GM18951 (cell line): ENCODE data around the gene GALNS.
A peak's percentile ranks its signal among the peaks of the same experiment; 100 is the strongest.

Experiments
- POLR2A ChIP-seq: IDR thresholded peaks from 4 replicates; pipeline ENCODE4 v1.6.1; 2011; ENCODE audit warnings: mild to moderate bottlenecking; ENCODE audit not compliant: insufficient read length, insufficient read depth; ENCODE audit errors: extremely low read depth
- in situ Hi-C: fragments of 300-500 bp; cut with MboI; formaldehyde crosslinking; loops from one replicate; pipeline ENCODE4 v1.12.0; 2022; ENCODE audit warnings: low sequenced_read_pairs, mixed read lengths, inconsistent platforms; ENCODE audit not compliant: unreplicated experiment

The GALNS gene, protein sequence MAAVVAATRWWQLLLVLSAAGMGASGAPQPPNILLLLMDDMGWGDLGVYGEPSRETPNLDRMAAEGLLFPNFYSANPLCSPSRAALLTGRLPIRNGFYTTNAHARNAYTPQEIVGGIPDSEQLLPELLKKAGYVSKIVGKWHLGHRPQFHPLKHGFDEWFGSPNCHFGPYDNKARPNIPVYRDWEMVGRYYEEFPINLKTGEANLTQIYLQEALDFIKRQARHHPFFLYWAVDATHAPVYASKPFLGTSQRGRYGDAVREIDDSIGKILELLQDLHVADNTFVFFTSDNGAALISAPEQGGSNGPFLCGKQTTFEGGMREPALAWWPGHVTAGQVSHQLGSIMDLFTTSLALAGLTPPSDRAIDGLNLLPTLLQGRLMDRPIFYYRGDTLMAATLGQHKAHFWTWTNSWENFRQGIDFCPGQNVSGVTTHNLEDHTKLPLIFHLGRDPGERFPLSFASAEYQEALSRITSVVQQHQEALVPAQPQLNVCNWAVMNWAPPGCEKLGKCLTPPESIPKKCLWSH

DNA sequence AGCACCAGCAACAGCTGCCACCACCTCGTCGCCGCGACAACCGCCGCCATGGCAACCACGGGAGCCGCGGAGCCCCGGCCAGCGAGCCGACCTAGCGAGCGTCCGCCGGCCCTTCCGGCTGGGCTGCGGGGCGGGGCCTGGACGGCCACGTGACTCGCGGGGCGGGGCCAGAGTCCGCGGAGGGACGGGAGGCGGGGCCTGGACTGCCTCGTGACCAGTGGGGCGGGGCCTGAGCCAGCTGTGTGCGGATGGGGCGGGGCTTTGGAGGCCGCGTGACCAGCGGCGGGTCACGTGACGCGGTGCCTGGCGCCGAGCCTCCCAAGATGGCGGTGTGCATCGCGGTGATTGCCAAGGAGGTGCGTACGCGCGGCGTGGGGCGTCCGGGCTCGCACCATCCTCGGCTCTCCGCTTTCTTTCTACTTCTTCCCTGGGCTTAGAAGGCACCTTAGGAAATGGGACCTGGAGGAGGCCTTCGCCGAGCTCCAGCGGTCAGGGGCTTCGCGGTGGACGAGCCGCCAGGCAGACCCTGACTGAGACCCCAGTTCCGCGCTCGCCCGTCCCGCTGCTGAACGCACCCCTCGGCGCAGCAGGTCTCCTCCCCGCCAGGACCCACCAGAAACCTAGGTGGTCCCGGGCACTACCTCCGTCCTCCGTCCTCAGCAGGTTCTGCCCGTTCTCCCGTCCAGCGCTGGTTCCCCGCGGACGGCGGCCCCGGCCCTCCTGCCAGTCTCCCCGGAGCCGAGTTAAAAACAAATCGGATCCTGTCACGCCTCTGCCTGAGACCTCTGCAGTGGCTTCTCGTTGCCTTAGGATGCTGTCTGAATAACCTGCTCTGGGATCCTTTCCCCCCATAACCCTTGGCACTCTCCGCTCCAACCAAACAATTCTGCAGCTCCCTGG is at the start of gene GALNS, which contains the start of gene TRAPPC2L:
GALNS (minus strand) TSS at position 120 of the 900 bp plus-strand sequence; CDS start at position 50, 70 bp downstream.
TRAPPC2L (plus strand) TSS at position 300 of the 900 bp plus-strand sequence; CDS start at position 324, 24 bp downstream.
- TF ChIP-seq POLR2A: peak; percentile 96
- in situ Hi-C loops: no loop called here

GRCh38 chr16:88906020-88906419 is 49.3 kb upstream of the GALNS start:
- TF ChIP-seq POLR2A: no peak
- in situ Hi-C loops: no loop called here

GRCh38 chr16:88905563-88905962 is 48.8 kb upstream of the GALNS start:
- no peak for TF ChIP-seq POLR2A
- in situ Hi-C loops: no loop called here

DNA sequence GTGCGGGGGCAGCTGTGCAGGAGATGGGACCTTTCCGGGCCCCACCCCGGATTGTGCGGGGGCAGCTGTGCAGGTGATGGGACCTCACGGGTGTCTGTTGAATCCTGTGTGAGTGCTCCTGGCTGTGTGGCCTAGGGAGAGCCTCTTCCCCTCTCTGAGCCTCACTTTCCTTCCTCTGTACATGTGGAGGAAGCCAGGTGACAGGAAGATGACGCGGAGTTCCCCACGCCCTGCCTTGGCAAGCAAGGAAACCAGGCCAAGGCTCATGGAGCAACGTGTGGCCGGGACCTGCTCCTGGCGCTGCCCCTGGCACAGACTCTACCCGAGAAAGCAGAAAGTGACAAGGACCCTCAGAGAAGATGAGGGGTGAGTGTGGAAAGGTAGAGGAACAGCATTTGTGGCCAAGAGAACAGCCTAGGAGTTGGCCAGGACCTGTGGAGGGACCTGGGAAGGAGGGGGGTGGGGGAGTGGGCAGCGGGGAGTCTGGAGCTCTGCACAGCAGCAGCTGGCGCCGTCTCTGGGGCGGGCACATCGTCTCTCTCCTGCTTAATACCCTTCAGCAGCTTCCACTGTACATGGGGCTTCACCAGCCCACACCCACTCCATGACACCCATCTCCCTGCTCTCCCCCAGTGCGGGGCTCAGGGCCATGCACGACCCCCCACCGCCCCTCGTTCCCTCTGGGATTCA is 48.1 kb upstream of the GALNS start:
- in situ Hi-C loops: no loop called here
- TF ChIP-seq POLR2A: no peak

GRCh38 chr16:88903267-88903666 is 46.5 kb upstream of the GALNS start:
- no peak for TF ChIP-seq POLR2A
- in situ Hi-C loops: no loop called here

GRCh38 chr16:88902744-88903143 is 46.0 kb upstream of the GALNS start:
- in situ Hi-C loops: no loop called here
- no peak for TF ChIP-seq POLR2A

GRCh38 chr16:88901718-88902337 is 45.1 kb upstream of the GALNS start:
- in situ Hi-C loops: no loop called here
- no peak for TF ChIP-seq POLR2A

DNA sequence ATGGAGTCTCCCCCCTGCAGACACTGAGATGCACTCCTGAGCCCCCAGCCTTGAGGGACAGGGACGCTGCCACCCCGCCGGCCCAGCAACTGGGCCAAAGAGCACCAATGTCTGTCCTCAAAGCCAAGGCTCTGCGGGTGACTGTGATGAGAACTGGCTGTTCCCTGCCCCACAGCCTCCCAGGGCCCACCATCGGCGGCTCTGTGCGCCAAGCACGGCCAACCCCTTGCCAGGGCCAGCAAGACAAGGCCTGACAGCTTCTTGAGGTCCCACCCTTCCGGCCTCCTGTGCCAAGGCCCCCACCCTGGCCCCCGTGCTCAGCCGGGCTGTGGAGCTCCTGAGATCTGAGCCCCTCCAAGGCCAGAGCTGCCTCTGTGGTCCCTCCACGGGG is 43.9 kb upstream of the GALNS start:
- TF ChIP-seq POLR2A: no peak
- in situ Hi-C loops: no loop called here

GRCh38 chr16:88899901-88900661 is 43.3 kb upstream of the GALNS start:
- TF ChIP-seq POLR2A: no peak
- in situ Hi-C loops: no loop called here

GRCh38 chr16:88897696-88898425 is 41.1 kb upstream of the GALNS start:
- in situ Hi-C loops: no loop called here
- TF ChIP-seq POLR2A: no peak
